ENCODE measurements around the gene ITGBL1.

The ITGBL1 gene

GRCh38 chr13:101424381-101425155 is 27.9 kb upstream of the ITGBL1 start:
- Histone ChIP-seq H3K9me3 (ENCODE audit: control insufficient read depth, low read length) (no peaks in the 10 kb centered on the region), H3K4me3 (ENCODE audit: low read length) (no peak overlapping the region), H3K36me3 (ENCODE audit: control insufficient read depth, insufficient read depth, low read length) (no peaks in the 10 kb centered on the region), H3K9ac (ENCODE audit: low read length) (no peak overlapping the region), H3K27me3 (ENCODE audit: control insufficient read depth, insufficient read depth, low read length) (no peaks in the 10 kb centered on the region), H3K4me1 (ENCODE audit: control insufficient read depth, insufficient read depth, low read length) (no peaks in the 10 kb centered on the region)

GRCh38 chr13:101425156-101425471 is 27.4 kb upstream of the ITGBL1 start:
- Histone ChIP-seq H3K9me3 (ENCODE audit: control insufficient read depth, low read length) (no peaks in the 10 kb centered on the region), H3K4me3 (ENCODE audit: low read length) (no peak overlapping the region), H3K36me3 (ENCODE audit: control insufficient read depth, insufficient read depth, low read length) (no peaks in the 10 kb centered on the region), H3K27me3 (ENCODE audit: control insufficient read depth, insufficient read depth, low read length) (no peaks in the 10 kb centered on the region), H3K4me1 (ENCODE audit: control insufficient read depth, insufficient read depth, low read length) (no peaks in the 10 kb centered on the region), H3K9ac (ENCODE audit: low read length) (no peak overlapping the region)

- H3K4me1 ChIP-seq (ENCODE audit: control insufficient read depth, insufficient read depth, low read length): no peaks in the 10 kb centered on the region
- no peaks in the 10 kb centered on the region for H3K9me3 ChIP-seq (ENCODE audit: control insufficient read depth, low read length)
- H3K4me3 ChIP-seq (ENCODE audit: low read length): no peak overlapping the region
- no peaks in the 10 kb centered on the region for H3K36me3 ChIP-seq (ENCODE audit: control insufficient read depth, insufficient read depth, low read length)
- H3K9ac ChIP-seq (ENCODE audit: low read length): no peak overlapping the region
- H3K27me3 ChIP-seq (ENCODE audit: control insufficient read depth, insufficient read depth, low read length): no peaks in the 10 kb centered on the region
Measured at GRCh38 chr13:101425623-101426022, 26.9 kb upstream of the ITGBL1 start.

DNA sequence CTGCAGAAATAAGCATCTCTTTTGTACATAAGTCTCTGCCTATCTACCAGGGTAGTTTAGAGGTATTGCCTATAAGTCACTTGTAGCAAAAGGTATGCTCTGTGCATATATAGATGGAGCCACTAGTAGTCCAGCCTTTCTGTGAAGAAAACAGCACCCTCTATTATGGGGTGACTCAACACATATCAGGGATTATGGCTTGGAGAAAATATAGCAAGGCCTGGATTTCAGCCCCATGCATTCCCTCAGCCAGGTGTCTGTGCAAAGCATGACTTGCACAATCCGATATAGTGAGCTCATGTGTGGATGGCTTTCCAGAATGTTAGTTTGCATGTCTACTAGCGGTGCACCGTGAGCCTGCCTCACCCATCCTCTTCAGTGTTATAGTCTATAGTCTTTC is 22.7 kb upstream of the ITGBL1 start:
- H3K9ac ChIP-seq (ENCODE audit: low read length): no peak overlapping the region
- H3K4me3 ChIP-seq (ENCODE audit: low read length): no peak overlapping the region
- H3K36me3 ChIP-seq (ENCODE audit: control insufficient read depth, insufficient read depth, low read length): no peaks in the 10 kb centered on the region
- no peaks in the 10 kb centered on the region for H3K4me1 ChIP-seq (ENCODE audit: control insufficient read depth, insufficient read depth, low read length)
- no peaks in the 10 kb centered on the region for H3K27me3 ChIP-seq (ENCODE audit: control insufficient read depth, insufficient read depth, low read length)
- no peaks in the 10 kb centered on the region for H3K9me3 ChIP-seq (ENCODE audit: control insufficient read depth, low read length)

DNA sequence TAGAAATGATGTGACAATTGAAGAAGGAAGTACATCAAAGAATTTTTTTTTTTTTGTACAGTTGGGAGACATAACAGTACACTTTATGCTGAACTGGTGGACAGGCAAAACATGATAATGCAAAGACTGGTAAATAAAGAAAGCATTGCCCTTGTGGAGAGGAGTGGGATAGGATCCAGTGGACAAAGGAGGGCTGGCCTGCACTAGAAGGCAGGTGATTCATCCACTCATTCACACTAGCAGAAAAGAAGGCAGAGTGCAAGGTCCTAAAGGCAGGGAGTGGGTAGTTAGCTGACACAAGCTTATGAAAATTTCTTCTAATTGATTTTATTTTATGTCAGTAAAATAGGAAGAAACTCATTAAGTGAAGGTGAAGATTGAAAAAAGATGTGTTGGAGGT is 18.6 kb upstream of the ITGBL1 start:
- Histone ChIP-seq H3K27me3 (ENCODE audit: control insufficient read depth, insufficient read depth, low read length) (no peaks in the 10 kb centered on the region), H3K9me3 (ENCODE audit: control insufficient read depth, low read length) (no peaks in the 10 kb centered on the region), H3K36me3 (ENCODE audit: control insufficient read depth, insufficient read depth, low read length) (no peaks in the 10 kb centered on the region), H3K9ac (ENCODE audit: low read length) (no peak overlapping the region), H3K4me1 (ENCODE audit: control insufficient read depth, insufficient read depth, low read length) (no peaks in the 10 kb centered on the region), H3K4me3 (ENCODE audit: low read length) (no peak overlapping the region)

DNA sequence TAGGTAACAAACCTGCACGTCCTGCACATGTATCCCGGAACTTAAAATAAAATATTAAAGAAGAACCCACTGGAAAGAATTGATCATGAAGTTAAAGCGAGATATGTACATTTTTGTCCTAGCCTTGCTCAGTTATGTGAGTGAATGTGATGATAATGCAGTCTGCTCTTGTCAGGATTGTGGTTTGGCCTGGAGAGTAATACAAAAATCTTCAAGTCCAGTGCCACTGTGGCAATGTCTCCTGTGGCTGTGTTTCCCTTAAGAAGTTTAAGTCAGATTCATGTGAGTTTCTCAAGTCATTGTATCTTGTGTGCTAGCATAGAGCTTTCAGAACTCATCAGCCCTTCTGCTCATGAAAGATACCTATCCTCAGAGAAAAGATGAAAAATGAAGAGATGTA is 18.0 kb upstream of the ITGBL1 start:
- H3K36me3 ChIP-seq (ENCODE audit: control insufficient read depth, insufficient read depth, low read length): no peaks in the 10 kb centered on the region
- H3K9ac ChIP-seq (ENCODE audit: low read length): no peak overlapping the region
- H3K4me3 ChIP-seq (ENCODE audit: low read length): no peak overlapping the region
- H3K27me3 ChIP-seq (ENCODE audit: control insufficient read depth, insufficient read depth, low read length): no peaks in the 10 kb centered on the region
- H3K4me1 ChIP-seq (ENCODE audit: control insufficient read depth, insufficient read depth, low read length): no peaks in the 10 kb centered on the region
- H3K9me3 ChIP-seq (ENCODE audit: control insufficient read depth, low read length): no peaks in the 10 kb centered on the region

GRCh38 chr13:101447852-101448251 is 4.6 kb upstream of the ITGBL1 start:
- Histone ChIP-seq H3K4me3 (ENCODE audit: low read length) (no peak overlapping the region), H3K9me3 (ENCODE audit: control insufficient read depth, low read length) (no peaks in the 10 kb centered on the region), H3K27me3 (ENCODE audit: control insufficient read depth, insufficient read depth, low read length) (no peaks in the 10 kb centered on the region), H3K36me3 (ENCODE audit: control insufficient read depth, insufficient read depth, low read length) (no peaks in the 10 kb centered on the region), H3K9ac (ENCODE audit: low read length) (no peak overlapping the region), H3K4me1 (ENCODE audit: control insufficient read depth, insufficient read depth, low read length) (no peaks in the 10 kb centered on the region)

GRCh38 chr13:101449790-101450748 is 2.4 kb upstream of the ITGBL1 start:
- Histone ChIP-seq H3K36me3 (ENCODE audit: control insufficient read depth, insufficient read depth, low read length) (no peaks in the 10 kb centered on the region), H3K9ac (ENCODE audit: low read length) (no peak overlapping the region), H3K4me1 (ENCODE audit: control insufficient read depth, insufficient read depth, low read length) (peaks cover 5% of the 10 kb centered on the region), H3K4me3 (ENCODE audit: low read length) (no peak overlapping the region), H3K9me3 (ENCODE audit: control insufficient read depth, low read length) (no peaks in the 10 kb centered on the region), H3K27me3 (ENCODE audit: control insufficient read depth, insufficient read depth, low read length) (no peaks in the 10 kb centered on the region)

- H3K9me3 ChIP-seq (ENCODE audit: control insufficient read depth, low read length): no peaks in the 10 kb centered on the region
- H3K4me1 ChIP-seq (ENCODE audit: control insufficient read depth, insufficient read depth, low read length): peaks cover 5% of the 10 kb centered on the region
- no peaks in the 10 kb centered on the region for H3K27me3 ChIP-seq (ENCODE audit: control insufficient read depth, insufficient read depth, low read length)
Measured at GRCh38 chr13:101450749-101451130, 1.7 kb upstream of the ITGBL1 start.

GRCh38 chr13:101451641-101452040 is 834 bp upstream of the ITGBL1 start:
- H3K36me3 ChIP-seq (ENCODE audit: control insufficient read depth, insufficient read depth, low read length): no peaks in the 10 kb centered on the region
- H3K4me3 ChIP-seq (ENCODE audit: low read length): no peak overlapping the region
- peaks cover 5% of the 10 kb centered on the region for H3K4me1 ChIP-seq (ENCODE audit: control insufficient read depth, insufficient read depth, low read length)
- H3K9me3 ChIP-seq (ENCODE audit: control insufficient read depth, low read length): no peaks in the 10 kb centered on the region
- H3K9ac ChIP-seq (ENCODE audit: low read length): no peak overlapping the region
- H3K27me3 ChIP-seq (ENCODE audit: control insufficient read depth, insufficient read depth, low read length): no peaks in the 10 kb centered on the region

More at GRCh38 chr13:101450749-101451130, 1.7 kb upstream of the ITGBL1 start:
- Histone ChIP-seq H3K36me3 (ENCODE audit: control insufficient read depth, insufficient read depth, low read length) (no peaks in the 10 kb centered on the region), H3K9ac (ENCODE audit: low read length) (no peak overlapping the region), H3K4me3 (ENCODE audit: low read length) (no peak overlapping the region)

GRCh38 chr13:101453784-101454201 is 1.3 kb downstream of the ITGBL1 start:
- H3K4me3 ChIP-seq (ENCODE audit: low read length): no peak overlapping the region
- H3K27me3 ChIP-seq (ENCODE audit: control insufficient read depth, insufficient read depth, low read length): no peaks in the 10 kb centered on the region
- no peaks in the 10 kb centered on the region for H3K36me3 ChIP-seq (ENCODE audit: control insufficient read depth, insufficient read depth, low read length)
- H3K9ac ChIP-seq (ENCODE audit: low read length): peak overlapping the region; percentile 41
- peaks cover 5% of the 10 kb centered on the region for H3K4me1 ChIP-seq (ENCODE audit: control insufficient read depth, insufficient read depth, low read length)
- H3K9me3 ChIP-seq (ENCODE audit: control insufficient read depth, low read length): no peaks in the 10 kb centered on the region

- Histone ChIP-seq H3K27me3 (ENCODE audit: control insufficient read depth, insufficient read depth, low read length) (no peaks in the 10 kb centered on the region), H3K4me3 (ENCODE audit: low read length) (no peak overlapping the region), H3K9me3 (ENCODE audit: control insufficient read depth, low read length) (no peaks in the 10 kb centered on the region), H3K9ac (ENCODE audit: low read length) (no peak overlapping the region), H3K4me1 (ENCODE audit: control insufficient read depth, insufficient read depth, low read length) (peaks cover 5% of the 10 kb centered on the region), H3K36me3 (ENCODE audit: control insufficient read depth, insufficient read depth, low read length) (no peaks in the 10 kb centered on the region)
Measured at GRCh38 chr13:101454767-101455166, 2.3 kb downstream of the ITGBL1 start.

Measured in mucosa of stomach (tissue), 1 donor.